ENCODE data around the gene COMMD3. TPM values are rescaled to one million over a fixed set of nuclear protein-coding genes. Genes with fewer than 3 reads are reported as not detected.

Gene COMMD3
- total and polyA plus RNA-seq, 2 donors (not counting 3 experiments of a cell fraction or from before 2014, with no cell fraction given): 22.5 to 48.9 TPM

GRCh38 chr10:22338185-22338900 is 22.2 kb downstream of the COMMD3 start:
- FAIRE-seq (no peak), DNase-seq (ENCODE audit: low read depth, low spot score) (no peak)
- Histone ChIP-seq H3K9ac (replicated peaks; ENCODE audit: extremely low read depth, insufficient read depth, low read length) (no peak overlapping the region), H3K4me1 (ENCODE audit: control insufficient read depth, extremely low read depth, insufficient read depth, low read length) (peaks cover 24% of the 10 kb centered on the region), H3K79me2 (ENCODE audit: control insufficient read depth, insufficient read depth, low read length) (no peaks in the 10 kb centered on the region), H3K27ac (ENCODE audit: insufficient read depth, low read depth, low read length) (no peak overlapping the region), H3K9me3 (replicated peaks; ENCODE audit: control insufficient read depth, insufficient read depth, low read length) (no peaks in the 10 kb centered on the region), H2AFZ (ENCODE audit: low read depth, low read length) (no peak overlapping the region), H4K20me1 (replicated peaks; ENCODE audit: control insufficient read depth, extremely low read depth, insufficient read depth, low read length) (no peaks in the 10 kb centered on the region), H3K9me1 (replicated peaks; ENCODE audit: control insufficient read depth, extremely low read depth, insufficient read depth, low read length) (no peaks in the 10 kb centered on the region), H3K4me3 (replicated peaks in 1 of 3; ENCODE audit: insufficient read depth in 1 of 3, low read depth in 1 of 3, low read length in 3 of 3) (no peak overlapping the region), H3K4me2 (ENCODE audit: insufficient read depth, low read length) (no peak overlapping the region), H3K27me3 (ENCODE audit: control insufficient read depth in 2 of 2, insufficient read depth in 2 of 2, low read length in 2 of 2) (peaks cover 67 to 88% of the 10 kb centered on the region in 2 experiments), H3K36me3 (ENCODE audit: control insufficient read depth in 2 of 2, extremely low read depth in 1 of 2, insufficient read depth in 2 of 2, low read length in 2 of 2) (no peaks in the 10 kb centered on the region)
- no peak for TF ChIP-seq GATA2 (IDR thresholded peaks at IDR 0.05; ENCODE audit: insufficient read depth, insufficient read length, low read depth, low read length)
- TF ChIP-seq EZH2 (IDR thresholded peaks at IDR 0.05; ENCODE audit: borderline replicate concordance, low read depth, low read length, severe bottlenecking): no peak
- no peak for TF ChIP-seq JUN (IDR thresholded peaks at IDR 0.05; ENCODE audit: borderline replicate concordance, insufficient read depth, insufficient read length, low read depth)
- no peak for TF ChIP-seq POLR2A (IDR thresholded peaks at IDR 0.05; ENCODE audit: low read depth, low read length)
- no peak for TF ChIP-seq FOS (IDR thresholded peaks at IDR 0.05; ENCODE audit: borderline replicate concordance, insufficient read depth, low read length)
- no peak for TF ChIP-seq CTCF (IDR thresholded peaks at IDR 0.05; ENCODE audit: extremely low read depth in 1 of 2, insufficient read depth in 1 of 2, low read depth in 1 of 2, low read length in 2 of 2)
- TF ChIP-seq POLR2AphosphoS5 (IDR thresholded peaks at IDR 0.05; ENCODE audit: insufficient read depth, low read depth, low read length): no peak
- no peak for TF ChIP-seq MYC (IDR thresholded peaks at IDR 0.05; ENCODE audit: low read depth, low read length)
- TF ChIP-seq MAX (IDR thresholded peaks at IDR 0.05; ENCODE audit: insufficient read depth, insufficient read length): no peak
- BruUV-seq (replicated peaks): no TSS peak
- POLR2A ChIA-PET: no interaction called here
- CTCF ChIA-PET: interaction anchor here (1.0 to 1.4 kb wide), 2 partner anchors 11 to 15 kb away, joined by 3 read pairs; no protein-coding TSS in a partner anchor
- dilution Hi-C loops (cut with MboI; ENCODE audit: extremely low pct_ligation_motif_present, low sequenced_read_pairs): no loop called here
- intact Hi-C loops (cut with micrococcal nuclease): no loop called here

Measured in endothelial cell of umbilical vein (primary cell).